Stimulated activated CD4-positive, alpha-beta T cell treated with anti-CD3 and anti-CD28 coated beads, Interleukin-1b, Interleukin-23, amount 100 ng/mL, for 48 hours (primary cell): Measurements from ENCODE around the gene RAB40B.

Experiments
- DNase-seq: peaks from one replicate; pipeline ENCODE4 v3.0.0-alpha.2; 2020

The RAB40B gene

DNA sequence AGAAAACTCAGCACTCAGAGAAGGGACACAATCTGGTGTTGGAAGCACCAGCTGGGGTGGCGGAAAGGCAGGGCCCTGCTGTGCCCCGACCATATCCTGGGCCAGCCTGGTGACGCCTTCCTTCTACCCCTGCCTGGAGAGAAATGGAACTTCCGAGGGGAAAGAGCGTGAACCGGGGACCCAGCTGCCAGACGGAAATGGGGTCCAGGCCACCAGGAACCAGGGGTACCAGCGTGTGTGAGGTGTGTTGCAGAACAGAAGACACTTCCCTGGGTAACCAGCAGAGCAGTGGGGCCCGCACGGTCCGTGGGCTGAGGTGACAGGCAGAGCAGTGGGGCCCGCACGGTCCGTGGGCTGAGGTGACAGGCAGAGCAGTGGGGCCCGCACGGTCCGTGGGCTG, 6.8 kb downstream of the RAB40B start:
- no peak for DNase-seq

DNA sequence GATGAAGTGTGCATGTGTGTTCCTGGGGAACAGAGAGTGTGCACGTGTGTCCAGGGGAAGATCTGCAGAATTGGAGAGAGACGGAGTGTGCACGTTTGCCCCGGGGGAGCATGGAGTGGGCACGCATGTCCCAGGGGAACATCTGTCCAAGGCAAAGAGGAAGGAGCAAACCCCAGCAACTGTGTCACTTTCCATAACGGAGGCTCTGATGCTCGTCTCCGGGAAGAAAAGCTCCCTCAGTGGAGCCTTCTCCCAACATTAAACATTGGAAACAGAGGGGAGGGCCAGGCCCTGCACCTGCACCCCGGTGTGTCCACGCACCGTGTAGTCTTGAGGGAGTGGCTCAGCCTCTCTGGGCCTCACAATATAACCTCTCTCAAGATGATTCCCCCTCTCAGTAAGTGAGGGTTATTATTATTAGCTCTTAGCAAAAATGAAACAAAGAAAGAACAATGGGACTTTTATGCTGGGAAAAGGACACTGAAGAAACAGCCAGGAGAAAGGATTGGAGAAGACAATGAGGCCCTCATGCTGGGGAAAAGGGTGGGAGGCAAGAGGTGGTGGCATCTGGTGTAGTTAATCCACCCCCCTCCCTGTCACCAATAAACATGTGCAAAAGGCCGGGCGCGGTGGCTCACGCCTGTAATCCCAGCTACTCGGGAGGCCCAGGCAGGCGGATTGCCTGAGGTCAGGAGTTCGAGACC, 7.6 kb downstream of the RAB40B start:
- no peak for DNase-seq

DNA sequence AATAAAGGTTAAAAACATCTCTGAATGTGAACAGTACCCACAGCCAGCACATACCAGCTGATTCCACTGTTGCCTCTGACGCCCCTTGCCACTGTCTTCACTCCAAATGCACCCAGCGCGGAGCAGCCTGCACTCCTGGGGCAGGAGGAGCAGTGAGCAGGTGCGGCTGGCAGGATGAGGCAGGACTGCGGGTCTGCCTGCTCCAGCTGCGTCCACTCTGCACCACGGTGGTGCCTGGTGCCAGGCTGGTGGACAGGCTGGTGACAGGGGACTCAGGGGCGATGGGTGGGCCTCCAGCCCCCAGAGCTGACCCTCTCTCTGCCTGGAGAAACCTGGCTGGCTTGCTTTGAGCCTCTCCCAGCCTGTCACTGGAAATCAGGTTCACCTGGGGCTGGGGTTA, 9.4 kb downstream of the RAB40B start:
- no peak for DNase-seq

DNA sequence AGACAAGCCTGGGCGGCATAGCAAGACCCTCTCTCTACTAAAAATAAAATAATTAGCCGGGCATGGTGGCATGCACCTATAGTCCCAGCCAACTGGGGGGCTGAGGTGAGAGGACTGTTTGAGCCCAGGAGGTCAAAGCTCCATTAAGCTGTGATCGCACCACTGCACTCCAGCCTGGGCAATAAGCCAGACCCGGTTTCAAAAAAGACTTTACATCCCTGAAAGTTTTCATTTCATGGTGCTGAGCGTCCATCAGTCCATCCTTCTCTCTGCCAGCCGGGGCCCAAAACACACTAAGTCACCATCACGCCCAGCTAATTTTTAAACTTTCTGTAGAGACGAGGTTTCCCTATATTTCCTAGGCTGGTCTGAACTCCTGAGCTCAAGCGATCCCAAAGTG, 10.6 kb downstream of the RAB40B start:
- DNase-seq: no peak

DNA sequence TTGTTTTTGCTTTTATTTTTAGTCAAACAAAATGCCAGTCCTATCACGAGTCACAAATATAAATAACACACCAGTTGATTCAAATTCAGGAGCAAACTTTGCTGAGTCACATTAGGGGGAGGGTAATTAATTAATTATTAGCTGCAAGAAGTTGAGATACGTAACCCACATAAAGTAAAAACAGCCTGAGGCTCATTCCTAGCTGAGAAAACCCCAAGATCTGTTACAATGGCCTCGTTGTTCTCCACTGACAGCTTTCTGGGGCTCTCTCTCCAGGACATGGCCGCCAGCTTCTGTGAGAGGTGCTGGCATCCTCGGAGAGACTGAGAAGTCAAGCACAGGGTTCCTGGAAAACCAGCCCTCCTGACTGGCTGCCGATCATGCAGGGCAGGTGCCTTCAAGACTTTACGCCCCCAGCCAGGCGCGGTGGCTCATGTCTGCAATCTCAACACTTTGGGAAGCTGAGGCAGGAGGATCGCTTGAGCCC, 11.1 kb downstream of the RAB40B start:
- DNase-seq: no peak

DNA sequence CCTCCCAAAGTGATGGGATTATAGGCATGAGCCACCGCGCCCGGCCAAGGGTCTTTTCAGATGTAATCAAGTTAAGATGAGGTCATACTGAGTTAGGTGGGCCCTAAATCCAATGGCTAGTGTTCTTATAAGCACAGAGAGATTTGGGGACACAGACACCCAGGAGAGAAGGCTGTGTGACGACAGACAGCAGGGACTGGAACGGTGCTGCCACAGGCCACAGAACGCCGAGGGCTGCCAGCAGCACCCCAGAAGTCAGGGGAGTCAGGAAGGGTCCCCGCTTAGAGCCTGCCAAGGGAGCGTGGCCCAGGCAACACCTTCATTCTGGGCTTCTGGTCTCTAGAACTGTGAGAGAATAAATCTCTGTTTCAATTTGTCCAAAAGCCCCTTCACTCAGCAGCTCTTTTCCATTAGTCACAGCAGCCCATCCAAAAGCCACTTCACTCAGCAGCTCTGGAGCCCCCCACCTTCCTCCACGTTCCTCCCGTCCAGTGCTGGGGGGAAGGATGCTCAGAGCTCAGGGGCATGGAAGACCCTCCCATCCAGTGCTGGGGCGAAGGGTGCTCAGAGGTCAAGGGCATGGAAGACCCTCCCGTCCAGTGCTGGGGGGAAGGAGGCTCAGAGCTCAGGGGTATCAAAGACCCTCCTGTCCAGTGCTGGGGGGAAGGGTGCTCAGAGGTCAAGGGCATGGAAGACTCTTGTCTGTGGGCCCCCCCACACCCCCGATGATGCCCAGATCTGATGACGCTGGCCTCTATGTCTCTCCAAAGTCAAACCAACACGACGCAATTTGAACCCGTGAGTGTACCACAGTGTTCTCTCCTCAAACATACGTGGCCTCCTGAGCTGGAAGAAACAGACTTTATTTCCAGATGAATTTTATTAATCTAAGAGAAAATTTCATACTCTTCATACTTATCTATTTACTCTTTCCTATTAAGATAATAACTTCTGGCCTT, 11.9 kb downstream of the RAB40B start:
- DNase-seq: no peak

DNA sequence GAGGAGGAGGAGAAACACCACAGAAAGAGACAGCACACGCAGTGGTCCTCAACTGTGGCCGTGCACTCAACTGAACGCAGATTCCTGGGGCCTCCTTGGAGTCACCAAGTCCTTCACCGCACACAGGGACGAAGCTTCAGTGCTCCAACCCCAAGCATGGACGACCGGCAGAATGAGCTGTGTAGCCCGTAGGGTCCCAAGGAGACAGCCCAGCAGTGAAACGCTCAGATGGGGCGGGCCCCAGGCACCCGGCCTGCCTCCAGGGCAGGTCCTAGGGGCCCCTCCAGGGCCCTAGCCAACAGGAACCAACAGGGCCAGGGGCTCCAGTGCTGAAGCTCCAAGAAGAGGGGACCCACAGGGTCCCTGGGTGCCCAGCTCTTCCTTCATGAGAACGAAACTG, 13.2 kb downstream of the RAB40B start:
- no peak for DNase-seq

DNA sequence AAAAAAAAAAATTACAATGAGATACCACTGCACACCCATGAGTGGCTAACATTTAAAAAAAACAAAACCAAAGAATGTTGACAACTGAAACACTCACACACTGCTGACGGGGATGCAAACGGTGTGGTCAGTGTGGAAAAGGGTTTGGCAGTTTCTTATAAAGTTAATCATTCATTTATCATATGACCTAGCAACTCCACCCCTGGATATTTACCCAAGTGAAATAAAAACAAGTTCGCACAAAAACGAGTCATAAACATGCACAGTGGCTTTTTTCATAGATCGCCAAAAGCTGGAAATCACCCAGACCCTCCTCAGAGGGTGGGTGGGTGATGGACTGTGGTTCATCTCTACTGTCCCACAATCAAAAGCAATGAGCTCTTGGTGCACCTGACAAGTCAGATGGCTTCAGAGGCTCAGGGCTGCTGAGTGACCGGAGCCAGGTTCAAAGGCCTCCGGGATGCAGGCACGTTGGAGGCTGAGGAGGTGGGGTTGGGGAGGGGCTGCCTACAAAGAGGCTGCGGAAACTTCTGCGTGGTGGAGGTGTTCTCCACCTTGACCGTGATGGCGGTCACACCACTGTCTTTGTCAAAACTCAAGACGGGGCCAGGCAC, 14.2 kb downstream of the RAB40B start:
- no peak for DNase-seq

DNA sequence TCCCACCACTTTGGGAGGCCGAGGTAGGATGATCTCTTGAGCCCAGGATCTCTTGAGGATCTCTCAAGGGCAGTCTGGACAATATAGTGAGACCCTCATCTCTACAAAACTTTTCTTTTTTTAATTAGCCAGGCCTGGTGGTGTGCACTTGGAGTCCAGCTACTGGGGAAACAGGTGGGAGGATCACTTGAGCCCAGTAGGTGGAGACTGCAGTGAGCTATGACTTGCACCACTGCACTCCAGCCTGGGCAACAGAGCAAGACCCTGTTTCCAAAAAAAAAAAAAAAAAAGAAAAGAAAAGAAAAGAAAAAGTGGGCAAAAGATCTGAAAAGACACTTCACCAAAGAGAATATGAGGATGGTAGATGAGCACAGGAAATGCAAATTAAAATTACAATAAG, 15.0 kb downstream of the RAB40B start:
- no peak for DNase-seq

DNA sequence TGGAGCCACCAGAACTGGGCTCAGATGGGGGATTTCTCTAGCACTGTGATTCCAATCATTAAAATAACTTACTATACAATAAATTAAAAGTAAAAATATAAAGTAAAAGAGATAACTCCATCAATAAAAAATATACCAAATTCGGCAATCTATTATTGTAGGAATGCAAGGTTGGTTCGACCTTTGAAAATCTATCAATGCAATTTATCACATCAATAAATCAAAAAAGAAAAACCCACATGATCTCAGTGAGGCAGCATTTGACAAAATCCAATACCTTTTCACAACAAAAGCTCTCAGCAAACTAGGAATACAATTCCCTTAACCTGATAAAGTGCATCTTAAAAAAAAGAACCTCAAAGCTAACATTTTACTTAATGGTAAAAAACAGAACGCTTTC, 17.0 kb downstream of the RAB40B start:
- no peak for DNase-seq

DNA sequence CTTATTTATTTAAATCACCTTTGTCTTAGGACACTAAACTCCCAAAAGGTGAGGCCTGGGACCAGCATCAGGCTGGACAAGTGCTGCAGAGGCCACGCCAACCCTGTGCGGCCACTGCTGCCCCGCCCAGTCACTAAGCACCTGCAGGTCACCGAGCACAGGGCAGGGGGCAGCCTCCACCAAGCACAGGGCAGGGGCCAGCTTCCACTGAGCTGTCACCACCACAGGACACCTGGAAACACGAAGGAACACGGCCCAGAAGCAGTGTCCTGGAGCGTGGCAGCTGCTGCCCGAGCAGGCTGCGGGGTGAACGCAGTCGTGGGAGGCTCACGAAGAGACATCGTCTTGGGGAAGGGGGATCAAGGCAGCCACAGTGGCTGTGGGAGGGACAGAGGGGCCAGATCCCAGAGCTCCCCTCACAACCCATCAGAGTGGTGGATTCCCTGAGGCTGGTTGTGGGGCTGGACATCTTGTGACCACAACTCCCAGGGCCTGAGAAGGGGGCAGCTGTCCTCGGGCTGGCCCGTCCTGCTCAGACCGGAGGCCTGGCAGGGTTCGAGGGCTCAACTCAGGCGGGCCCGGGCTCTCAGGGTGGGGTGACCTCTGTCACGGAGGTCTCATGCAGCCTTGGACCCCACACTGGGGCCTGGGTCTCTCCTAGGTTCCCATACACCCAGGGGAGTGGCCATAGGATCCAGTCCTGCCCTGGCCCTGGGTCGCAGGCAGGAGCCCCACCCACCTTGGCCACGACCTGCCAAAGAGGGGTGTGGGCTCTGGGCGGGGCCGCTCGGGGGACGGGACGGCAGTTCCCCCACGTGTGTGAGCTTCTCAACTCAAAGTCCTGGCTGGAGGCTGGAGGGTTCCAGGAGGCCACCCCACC, 18.7 kb downstream of the RAB40B start:
- no peak for DNase-seq

DNA sequence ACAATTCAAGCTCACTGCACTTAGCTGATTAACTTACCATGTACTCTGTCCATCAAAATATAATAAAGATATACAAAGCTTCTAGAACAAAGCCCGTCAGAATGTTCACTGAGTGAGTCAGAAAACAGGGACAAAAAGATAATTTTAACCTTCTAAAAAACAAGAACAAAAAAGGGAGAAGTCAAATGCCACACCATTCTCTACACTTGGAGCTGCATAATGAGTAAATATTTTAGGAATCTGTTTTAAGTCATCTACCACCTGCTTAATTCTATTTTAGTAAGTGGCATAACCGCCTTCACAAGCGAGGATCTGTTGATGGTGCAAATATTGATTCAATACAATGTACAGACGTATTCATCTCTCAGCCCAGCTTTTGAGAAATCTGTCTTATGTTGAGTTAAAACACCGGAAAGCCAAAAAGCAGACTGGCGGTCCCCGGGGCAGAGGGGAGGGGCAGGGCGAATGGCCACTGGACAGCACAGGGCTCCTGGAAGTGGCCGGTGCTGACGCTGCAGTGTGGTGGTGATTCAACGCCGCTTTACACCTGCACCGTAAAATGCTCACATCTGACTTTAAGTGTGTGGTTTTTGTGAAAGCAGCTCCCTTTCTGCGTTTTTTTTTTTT, 20.1 kb downstream of the RAB40B start:
- DNase-seq: no peak

DNA sequence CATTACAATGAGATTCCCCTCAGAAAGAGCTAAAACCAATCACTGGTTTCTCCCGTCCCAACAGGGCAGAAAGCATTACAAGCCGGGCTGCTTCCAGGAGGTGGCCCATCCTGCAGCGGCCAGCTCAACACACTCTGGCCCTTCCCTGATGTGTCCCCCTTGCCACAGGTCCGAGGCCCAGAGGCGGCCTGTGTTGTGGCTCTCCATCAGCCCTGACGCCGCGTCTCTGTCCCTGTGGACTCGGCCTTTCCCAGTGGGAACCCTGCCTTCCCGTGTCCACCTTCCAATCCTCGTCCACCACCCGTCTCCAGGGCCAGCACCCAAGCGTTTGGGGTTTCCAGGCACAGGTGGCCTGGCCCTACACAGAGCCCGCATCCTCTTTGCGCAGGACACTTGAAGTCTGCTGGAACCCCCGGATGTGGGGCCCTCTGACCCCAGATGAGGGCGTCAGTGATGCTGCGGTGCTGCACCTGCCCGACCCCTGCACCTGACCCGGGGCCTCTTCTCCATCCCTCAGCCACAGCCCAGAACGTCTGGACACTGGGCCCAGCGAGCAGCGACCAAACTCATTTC, 21.1 kb downstream of the RAB40B start:
- DNase-seq: no peak

DNA sequence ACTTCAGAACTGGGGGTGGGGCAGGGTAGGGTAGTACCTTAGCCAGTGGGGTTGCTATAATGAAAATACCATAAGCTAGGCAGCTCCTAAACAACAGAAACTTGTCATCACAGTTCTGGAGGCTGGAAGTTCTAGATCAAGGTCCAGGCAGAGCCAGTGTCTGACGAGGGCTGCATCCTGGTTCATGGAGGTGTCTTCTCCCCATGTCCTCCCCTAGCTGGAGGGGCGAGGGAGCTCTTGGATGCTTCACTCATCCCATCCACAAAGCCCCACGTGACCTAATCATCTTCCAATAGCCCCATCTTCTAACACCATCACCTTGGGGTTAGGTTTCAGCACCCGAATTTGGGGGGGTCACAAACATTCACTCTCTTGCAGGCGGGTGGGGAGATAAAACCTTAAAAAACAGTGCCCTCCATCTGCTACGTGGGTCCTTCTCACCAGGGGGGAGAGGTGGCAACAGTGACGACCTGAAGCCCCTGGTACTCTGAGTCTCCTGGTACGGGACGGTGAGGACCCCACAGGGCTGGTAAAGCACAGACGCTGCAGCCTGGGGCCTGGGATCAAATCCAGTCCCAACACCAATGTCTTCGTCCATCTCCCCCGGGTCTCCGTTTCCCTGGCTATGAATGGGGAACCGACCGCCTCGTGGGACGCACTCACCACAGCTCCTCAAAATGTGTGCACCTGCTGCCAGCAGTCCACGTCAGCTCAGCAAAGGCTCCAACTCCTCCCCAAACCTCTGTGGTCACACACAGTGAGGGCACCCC, 22.8 kb downstream of the RAB40B start:
- no peak for DNase-seq

DNA sequence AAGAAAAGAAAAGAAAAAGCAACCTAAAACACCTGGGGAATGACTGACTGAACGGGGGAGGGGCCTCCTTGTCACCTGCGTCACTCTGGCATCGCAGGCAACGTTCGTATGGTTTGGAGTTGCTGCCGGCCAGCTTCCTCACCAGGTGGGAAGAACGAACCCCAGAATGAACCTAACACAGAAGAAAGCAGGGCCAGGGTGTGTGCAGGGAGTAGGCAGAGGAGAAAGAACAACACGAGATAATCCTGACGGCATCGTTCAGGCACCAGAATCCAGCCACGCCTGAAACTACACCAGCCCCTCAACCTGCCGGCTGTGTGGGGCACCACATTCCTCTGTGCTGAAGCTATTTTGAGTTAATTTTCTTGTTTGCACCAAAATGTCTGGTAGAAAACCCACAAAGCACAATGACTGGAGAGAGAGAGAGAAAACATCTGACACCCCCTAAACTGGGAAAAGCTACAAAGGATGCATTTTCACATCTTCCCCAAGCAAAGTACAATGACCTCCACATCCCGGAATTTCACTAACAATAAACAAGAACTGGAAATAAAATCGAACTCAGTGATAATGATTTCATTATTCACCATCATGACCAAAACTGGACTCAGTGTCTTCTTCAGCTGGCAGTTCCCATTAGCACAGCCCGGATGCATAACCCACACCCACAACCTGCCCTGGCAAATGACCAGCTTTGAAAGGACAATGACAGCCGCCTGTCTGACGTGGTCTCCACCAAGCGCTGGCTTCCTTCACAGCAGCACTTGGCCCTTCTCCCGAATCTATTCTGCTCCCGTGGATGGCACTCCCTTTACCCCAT, 23.6 kb downstream of the RAB40B start:
- DNase-seq: no peak

DNA sequence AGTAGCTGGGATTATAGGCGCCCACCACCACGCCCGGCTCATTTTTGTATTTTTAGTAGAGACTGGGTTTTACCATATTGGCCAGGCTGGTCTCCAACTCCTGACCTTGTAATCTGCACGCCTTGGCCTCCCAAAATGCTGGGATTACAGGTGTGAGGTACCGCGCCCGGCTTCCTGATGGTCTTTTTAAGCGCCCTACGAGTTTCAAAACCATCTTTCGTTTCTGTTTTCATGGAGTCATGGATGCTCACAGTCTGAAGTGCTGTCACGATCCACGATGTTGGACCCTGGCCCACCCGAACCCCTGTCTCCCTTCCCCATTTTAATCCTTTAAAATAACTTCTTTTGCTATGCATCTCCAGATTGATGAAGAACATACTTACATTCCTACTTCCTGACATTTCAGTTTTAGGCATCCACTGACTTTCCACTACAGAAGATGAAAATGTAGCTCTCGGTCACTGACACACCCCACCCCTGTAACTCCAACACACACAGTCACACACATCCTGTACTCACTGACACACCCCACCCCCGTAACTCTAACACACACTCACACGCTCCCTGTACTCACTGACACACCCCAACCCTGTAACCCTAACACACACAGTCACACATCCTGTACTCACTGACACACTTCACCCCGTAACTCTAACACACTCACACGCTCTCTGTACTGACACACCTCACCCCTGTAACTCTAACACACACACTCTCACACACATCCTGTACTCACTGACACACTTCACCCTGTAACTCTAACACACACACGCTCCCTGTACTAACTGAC, 27.6 kb downstream of the RAB40B start:
- DNase-seq: no peak

DNA sequence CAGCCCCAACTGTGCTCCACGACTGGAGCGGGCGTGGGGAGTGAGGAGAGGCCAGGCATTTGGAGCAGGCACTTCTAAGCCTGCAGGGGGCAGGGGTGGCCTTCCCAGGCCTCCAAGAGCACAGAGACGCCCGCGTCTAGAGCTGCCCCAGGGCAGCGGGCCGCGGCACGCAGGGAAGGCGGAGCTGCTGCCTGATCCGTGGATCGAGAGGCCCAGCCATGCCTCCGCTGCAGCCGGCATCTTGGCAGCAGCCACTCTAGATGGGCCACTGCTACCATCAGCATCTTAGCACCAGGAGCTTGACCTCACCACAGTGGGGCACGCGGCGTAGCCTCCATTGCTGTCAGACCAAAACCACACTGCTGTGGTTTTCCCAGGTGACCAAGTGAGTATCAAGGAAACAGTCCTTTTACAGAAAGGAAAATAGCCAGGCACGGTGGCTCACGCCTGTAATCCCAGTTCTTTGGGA, 29.8 kb downstream of the RAB40B start:
- DNase-seq: peak; percentile 62

DNA sequence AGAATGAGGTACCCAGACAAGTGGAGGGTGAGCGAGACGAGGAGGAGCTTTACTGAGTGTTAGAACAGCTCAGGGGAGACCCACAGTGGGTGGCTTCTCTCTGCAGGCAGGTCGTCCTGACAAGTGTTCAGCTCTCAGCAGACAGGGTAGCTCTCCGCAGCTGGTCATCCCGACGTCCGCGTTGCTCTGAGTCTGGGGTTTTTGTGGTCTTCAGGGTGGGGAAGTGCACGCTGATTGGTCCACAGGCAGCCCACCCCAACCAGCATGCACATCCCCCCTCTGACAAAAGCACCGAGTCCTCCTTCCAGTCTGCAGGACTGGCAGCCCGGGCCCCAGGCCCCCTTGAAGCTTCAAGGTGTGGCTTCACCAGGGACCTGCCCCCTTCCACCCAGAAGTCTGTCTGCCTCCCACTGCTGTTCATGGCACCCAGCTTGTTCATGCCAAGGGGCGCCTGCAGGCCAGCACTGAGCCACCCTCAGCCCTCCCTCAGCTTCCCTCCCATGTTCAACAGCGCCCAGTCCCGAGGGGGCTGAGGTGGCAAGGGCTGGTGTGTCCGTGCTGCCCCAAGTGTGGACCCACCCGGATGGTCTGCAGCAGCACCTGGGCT, 30.4 kb downstream of the RAB40B start:
- no peak for DNase-seq

DNA sequence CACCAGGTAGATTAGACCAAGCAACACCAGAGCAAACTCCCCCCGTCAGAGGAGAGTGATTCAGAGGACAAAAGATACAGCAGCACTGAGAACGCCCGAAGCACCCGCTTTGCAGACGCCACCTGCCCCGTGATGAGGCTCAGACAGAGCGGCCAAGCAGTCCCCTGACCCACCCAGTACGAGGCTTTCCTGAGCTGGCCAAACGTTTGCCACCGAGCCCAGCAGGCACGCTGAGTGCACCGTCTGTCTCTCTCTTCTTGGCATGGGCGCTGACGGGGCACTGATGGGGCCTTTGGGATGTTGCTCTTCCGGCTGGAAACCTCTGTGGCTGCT, 30.9 kb downstream of the RAB40B start:
- DNase-seq: no peak
